NCI-H1436 (cell line): Measurements from ENCODE around the gene C9orf78.
A peak's percentile ranks its signal among the peaks of the same experiment; 100 is the strongest.
"Not testable (repeated sequence)": the region's sequence is repeated elsewhere in the genome, so short reads cannot be mapped to it uniquely, and the experiment has no call there.

ENCODE experiments used
- DNase-seq: peaks from one replicate; lab custom pipeline; 2025; lab: John Stamatoyannopoulos, UW

The C9orf78 gene

GRCh38 chr9:129810116-129810515, 25.0 kb downstream of the C9orf78 start:
- no peak for DNase-seq

DNA sequence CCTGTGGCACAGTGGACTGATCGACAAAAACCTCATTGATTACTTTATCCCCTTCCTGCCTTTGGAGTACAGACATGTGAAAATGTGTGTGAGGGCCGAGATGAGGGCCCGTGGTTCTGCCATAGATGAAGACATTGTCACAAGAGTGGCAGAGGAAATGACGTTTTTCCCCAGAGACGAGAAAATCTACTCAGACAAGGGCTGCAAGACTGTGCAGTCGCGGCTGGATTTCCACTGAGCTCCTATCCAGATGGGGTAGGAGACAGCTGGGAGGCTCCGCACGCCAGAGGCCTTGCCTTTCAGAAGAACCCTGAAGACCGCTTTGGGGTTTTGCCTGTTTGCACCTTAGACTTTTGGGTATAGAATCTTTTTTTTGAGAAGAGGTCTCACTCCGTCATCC, 25.7 kb downstream of the C9orf78 start:
- DNase-seq: no peak

DNA sequence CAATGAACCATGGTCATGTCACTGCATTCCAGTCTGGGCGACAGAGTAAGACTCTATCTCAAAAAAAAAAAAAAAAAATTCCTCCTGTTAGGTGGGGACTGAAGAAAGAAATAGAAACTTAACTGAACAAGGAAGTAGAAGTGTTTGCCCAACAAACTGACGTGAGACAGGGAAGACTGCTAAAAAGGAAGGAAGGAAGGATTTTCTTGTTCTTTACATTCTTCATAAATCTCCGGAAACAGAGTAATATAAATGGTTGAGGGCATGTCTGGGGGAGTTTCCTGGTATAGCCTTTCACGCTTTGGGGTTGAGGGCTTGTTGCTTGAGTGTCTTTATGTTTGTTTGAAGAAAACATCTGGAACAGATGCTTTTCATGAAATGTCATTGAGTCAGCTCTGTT, 29.0 kb downstream of the C9orf78 start:
- DNase-seq: no peak

- DNase-seq: no peak
These were observed 31.4 kb downstream of the C9orf78 start for GRCh38 chr9:129803676-129804060.

DNA sequence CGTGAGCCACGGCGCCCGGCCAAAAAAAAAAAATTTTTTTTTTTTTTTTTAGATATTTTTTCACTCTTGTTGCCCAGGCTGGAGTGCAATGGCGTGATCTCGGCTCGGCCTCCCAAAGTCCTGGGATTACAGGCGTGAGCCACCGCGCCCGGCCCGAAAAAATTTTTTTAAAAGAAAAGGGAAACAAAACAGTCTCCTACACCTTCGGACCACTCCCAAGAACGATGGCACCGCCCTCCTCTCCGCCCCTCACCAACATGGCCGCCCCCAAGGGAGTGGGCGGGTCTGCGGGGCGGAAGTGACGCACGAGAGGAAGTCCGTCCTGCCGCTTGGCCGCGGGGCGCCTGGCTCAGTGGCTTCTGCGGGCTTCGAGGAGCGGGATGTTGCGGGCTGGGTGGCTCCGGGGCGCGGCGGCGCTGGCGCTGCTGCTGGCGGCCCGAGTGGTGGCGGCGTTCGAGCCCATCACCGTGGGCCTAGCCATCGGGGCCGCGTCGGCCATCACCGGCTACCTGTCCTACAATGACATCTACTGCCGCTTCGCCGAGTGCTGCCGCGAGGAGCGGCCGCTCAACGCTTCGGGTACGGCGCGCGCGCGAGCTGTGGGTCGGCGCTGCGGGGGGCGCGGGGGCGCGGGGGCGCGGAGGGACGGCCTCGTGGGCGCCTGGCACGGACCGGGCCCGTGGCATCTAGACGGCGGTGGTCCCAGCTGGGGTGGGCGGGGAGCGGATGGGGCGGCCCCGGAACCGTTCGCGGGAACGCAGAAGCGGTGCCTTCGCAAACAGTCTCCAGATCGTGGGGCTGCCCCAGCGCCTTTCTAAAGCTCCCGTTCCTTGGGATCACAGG, 32.0 kb downstream of the C9orf78 start, which contains the start of gene TOR1B:
Gene TOR1B, plus strand, starts transcription at position 352 of the 843 bp plus-strand sequence. Its CDS starts 29 bp downstream, at position 381.
- peak; percentile 93 for DNase-seq

DNA sequence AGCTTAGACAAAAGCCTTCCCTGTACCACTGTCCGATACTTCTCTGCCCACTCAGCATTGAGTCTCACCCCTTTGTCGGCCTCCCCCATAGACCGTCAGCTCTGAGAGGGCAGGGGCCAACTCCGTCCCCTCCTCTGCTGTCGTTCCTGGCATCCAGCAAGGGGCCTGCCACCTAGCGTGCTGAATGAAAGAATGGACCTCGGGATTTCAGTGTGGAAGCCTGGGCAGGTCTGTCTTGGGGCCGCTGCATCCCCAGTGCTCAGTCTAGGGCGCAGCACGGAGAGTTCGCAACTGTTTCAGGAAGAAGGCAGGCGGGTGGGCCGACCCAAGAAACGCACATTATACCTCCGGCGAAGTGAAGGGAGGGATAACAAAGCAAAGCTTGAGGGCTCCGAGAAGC, 33.6 kb downstream of the C9orf78 start:
- DNase-seq: no peak

GRCh38 chr9:129798973-129799372, 36.1 kb downstream of the C9orf78 start:
- no peak for DNase-seq

DNA sequence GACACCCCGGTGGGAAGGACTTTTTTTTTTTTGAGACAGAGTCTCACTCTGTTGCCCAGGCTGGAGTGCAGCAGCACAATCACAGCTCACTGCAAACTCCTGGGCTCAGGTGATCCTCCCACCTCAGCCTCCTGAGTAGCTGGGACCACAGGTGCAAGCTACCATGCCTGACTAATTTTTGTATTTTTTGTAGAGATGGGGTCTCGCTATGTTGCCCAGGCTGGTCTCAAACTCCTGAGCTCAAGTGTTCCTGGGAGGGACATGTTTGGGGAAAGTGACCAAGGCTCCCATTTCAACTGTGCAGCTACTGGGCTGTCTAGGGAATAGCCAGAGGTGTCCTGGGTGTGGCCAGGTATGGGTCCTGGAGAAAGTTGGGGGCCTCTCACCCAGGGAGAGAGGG, 39.0 kb downstream of the C9orf78 start:
- DNase-seq: not testable (repeated sequence)

- DNase-seq: no peak
These were observed 40.5 kb downstream of the C9orf78 start for GRCh38 chr9:129794549-129794948.

DNA sequence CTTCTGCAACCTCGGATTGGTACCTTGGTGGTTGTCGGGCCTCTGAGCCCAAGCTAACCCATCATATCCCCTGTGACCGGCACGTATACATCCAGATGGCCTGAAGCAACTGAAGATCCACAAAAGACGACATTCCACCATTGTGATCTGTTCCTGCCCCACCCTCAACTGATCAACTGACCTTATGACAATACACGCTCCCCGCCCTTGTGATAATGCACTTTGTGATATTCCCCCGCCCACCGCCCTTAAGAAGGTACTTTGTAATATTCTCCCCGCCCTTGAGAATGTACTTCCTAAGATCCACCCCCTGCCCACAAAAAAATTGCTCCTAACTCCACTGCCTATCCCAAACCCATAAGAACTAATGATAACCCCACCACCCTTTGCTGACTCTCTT, 48.6 kb downstream of the C9orf78 start:
- no peak for DNase-seq

GRCh38 chr9:129785866-129786265, 49.2 kb downstream of the C9orf78 start:
- no peak for DNase-seq

DNA sequence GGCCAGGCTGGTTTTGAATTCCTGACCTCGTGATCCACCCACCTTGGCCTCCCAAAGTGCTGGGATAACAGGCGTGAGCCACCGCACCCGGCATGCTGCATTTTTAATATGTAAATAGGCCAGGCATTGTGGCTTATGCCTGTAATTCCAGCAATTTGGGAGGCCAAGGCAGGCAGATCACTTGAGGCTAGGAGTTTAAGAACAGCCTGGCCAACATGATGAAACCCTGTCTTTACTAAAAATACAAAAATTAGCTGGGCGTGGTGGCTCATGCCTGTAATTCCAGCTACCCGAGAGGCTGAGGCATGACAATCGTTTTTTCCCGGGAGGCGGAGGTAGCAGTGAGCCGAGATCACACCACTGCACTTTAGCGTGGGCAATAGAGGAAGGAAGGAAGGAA, 50.1 kb downstream of the C9orf78 start:
- DNase-seq: not testable (repeated sequence)

GRCh38 chr9:129783516-129784361, 51.3 kb downstream of the C9orf78 start:
- DNase-seq: peak; percentile 57

DNA sequence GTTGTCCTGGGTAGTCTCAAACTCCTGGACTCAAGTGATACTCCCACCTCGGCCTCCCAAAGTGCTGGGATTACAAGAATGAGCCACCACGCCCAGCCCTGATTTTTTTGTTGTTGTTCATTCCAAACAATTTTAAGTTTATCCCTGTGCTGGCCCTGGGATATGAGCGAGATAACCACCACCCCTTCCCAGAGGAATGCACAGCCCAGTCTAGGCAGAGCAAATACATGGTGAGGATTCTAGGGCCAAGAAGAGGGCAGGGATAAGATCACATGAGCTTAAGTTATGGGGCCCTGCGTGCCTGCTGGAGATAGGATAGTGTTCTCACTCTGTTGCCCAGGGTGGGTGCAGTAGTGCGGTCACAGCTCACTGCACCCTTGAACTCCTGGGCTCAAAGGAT, 53.1 kb downstream of the C9orf78 start:
- DNase-seq: no peak

DNA sequence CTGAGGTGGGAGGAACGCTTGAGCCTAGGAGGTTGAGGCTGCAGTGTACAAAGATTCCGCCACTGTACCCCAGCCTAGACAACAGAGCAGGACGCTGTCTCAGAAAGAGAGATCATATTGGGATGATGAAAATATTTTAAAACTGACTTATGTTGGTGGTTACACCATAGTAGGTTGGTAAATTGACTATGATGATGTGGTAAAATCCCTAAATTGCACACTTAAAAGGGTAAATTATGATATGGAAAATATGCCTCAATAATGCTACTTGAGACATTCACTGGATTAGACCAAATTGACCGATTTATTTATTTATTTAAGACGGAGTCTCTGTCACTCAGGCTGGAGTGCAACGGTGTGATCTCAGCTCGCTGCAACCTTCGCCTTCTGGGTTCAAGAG, 53.9 kb downstream of the C9orf78 start:
- DNase-seq: no peak

GRCh38 chr9:129779560-129780190, 55.4 kb downstream of the C9orf78 start:
- no peak for DNase-seq

DNA sequence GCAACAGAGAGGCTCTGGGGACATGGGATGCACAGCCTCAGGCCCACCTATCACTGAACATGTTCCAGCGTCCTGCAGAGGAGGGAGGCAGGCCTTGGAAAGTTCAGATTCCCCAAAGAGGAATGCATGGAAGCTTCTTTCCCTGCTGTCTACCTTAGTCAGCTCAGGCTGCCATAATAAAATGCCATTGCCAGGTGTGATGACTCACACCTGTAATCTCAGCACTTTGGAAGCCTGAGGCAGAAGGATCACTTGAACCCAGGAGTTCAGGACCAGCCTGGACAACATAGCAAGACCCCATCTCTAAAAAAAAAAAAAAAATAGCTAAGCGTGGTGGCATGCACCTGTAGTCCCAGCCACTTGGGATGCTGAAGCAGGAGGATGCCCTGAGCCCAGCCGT, 56.6 kb downstream of the C9orf78 start:
- DNase-seq: no peak

DNA sequence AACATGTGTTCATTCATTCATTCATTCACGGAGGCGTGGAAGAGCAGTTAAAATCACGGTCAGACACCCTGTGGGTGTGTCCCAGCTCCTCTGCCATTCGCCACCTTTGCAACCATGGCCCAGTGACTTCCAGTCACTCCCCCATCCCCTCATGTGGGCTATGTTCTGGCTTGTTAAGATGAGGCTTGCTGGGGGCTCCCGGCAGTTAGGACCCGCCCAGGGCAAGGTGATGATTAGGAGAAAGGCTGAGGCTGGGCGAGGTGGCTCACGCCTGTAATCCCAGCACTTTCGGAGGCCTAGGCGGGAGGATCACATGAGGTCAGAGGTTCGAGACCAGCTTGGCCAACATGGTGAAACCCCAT, 57.3 kb downstream of the C9orf78 start:
- DNase-seq: no peak
